CD8-positive, alpha-beta memory T cell (primary cell): Measurements from ENCODE around the gene GMDS. TPM values are rescaled to one million over a fixed set of nuclear protein-coding genes. Genes with fewer than 3 reads are reported as not detected.

Experiments used
- CTCF ChIA-PET: fragments of 350-600 bp; sonication (Branson Sonifier 250); formaldehyde crosslinking; loops from one replicate; lab custom pipeline; 2021; ENCODE audit warnings: antibody characterized with exemption; lab: Charles Lee
- POLR2A ChIA-PET: fragments of 350-600 bp; sonication (Branson Sonifier 250); formaldehyde crosslinking; loops from one replicate; lab custom pipeline; 2021; ENCODE audit warnings: antibody characterized with exemption; lab: Charles Lee
- DNase-seq, 5 donors: peaks; one replicate each; pipeline versions ENCODE4 v3.0.0 to v3.0.0-alpha.2; 2020 to 2022; ENCODE audit warnings: mixed read lengths in 1 of 5
- H3K27ac ChIP-seq: one replicate; pipeline ENCODE4 v1.7.0; 2013; ENCODE audit warnings: low read depth, mild to moderate bottlenecking, low read length, moderate library complexity
- H3K27me3 ChIP-seq: 2 replicates; pipeline ENCODE4 v1.7.0; 2013; ENCODE audit warnings: low read length, mild to moderate bottlenecking; ENCODE audit not compliant: insufficient read depth, poor library complexity, severe bottlenecking
- H3K36me3 ChIP-seq: 2 replicates; pipeline ENCODE4 v1.7.0; 2013; ENCODE audit warnings: mild to moderate bottlenecking, low read length, moderate library complexity; ENCODE audit not compliant: insufficient read depth
- H3K4me1 ChIP-seq: 2 replicates; pipeline ENCODE4 v1.7.0; 2013; ENCODE audit warnings: mild to moderate bottlenecking, low read length, moderate library complexity; ENCODE audit not compliant: insufficient read depth
- H3K4me3 ChIP-seq: 2 replicates; pipeline ENCODE4 v1.7.0; 2013; ENCODE audit warnings: mild to moderate bottlenecking, low read length
- H3K9me3 ChIP-seq: 2 replicates; pipeline ENCODE4 v1.7.0; 2013; ENCODE audit warnings: mild to moderate bottlenecking, low read length
- H3K27ac Mint-ChIP-seq, 8 donors: one replicate each; pipeline ENCODE4 v1.8.0; 2020 to 2021; ENCODE audit warnings: mixed read lengths in 8 of 8, mild to moderate bottlenecking in 6 of 8, inconsistent platforms in 3 of 8, moderate library complexity in 3 of 8
- H3K27me3 Mint-ChIP-seq, 2 donors: one replicate each; pipeline ENCODE4 v1.8.0; 2020 to 2021; ENCODE audit warnings: mixed read lengths in 2 of 2, mild to moderate bottlenecking in 1 of 2, moderate library complexity in 1 of 2
- H3K36me3 Mint-ChIP-seq, 3 donors: one replicate each; pipeline ENCODE4 v1.8.0; 2020 to 2021; ENCODE audit warnings: mixed read lengths in 3 of 3, inconsistent platforms in 1 of 3, mild to moderate bottlenecking in 1 of 3
- H3K4me1 Mint-ChIP-seq, 3 donors: one replicate each; pipeline ENCODE4 v1.8.0; 2020 to 2021; ENCODE audit warnings: mixed read lengths in 3 of 3, inconsistent platforms in 1 of 3, mild to moderate bottlenecking in 1 of 3
- H3K4me3 Mint-ChIP-seq, 7 donors: one replicate each; pipeline ENCODE4 v1.8.0; 2020 to 2021; ENCODE audit warnings: mixed read lengths in 7 of 7, mild to moderate bottlenecking in 6 of 7, moderate library complexity in 4 of 7, inconsistent platforms in 2 of 7
- H3K9me3 Mint-ChIP-seq, 5 donors: one replicate each; pipeline ENCODE4 v1.8.0; 2020 to 2022; ENCODE audit warnings: mixed read lengths in 5 of 5, mild to moderate bottlenecking in 3 of 5, moderate library complexity in 2 of 5, inconsistent platforms in 1 of 5
- polyA plus RNA-seq: library from polyadenylated mRNA; unstranded; fragments of 300-500 nt; fragmentation: Illumina TruSeq; gene quantifications from one replicate; pipeline ENCODE4 v1.2.3, GENCODE V29; 2021
- total RNA-seq, 2 experiments: library from RNA; stranded (reverse); gene quantifications; one replicate each; pipeline ENCODE4 v1.2.3, GENCODE V29; 2021

The GMDS gene
- total and polyA plus RNA-seq, 3 experiments from 2014 or later: 16.4 to 33.4 (median 28.6) TPM

DNA sequence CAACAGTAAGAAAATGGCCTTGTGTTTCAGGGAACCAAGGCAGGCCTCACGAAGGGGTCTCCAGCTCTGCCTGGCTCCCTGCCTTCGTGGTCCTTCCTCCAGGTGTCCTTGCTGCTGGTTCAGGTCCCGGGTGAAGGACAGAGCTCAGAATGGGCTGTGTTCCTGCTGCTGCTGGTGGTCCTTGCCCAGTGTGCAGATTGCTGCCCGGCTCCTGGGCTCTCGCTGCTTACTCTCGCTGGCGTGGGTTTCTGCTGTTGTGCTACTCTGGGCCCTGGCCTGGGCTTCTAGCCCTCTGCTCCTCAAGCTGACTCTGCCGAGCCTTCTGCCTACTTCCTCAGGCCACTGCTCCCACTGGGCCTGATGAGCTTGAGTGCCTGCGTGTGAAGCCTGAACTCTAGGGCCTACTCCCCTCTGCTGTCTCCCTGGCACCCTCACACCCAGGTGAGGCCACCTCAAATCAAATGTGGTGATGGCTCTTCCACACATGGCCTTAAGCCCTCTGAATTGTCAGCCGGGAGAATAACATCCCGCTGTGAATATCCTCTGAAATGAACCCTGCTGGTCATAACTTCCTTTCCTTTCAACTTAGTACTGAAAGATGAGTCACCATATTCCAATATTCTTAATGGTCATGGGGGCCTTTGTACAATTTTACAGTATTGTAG, 464.1 kb downstream of the GMDS start:
- Mint-ChIP-seq H3K27ac (no peak overlapping the region), H3K27me3 (no peaks in the 10 kb centered on the region), H3K36me3 (peaks cover 0 to 12% (median 0%) of the 10 kb centered on the region in 3 donors), H3K9me3 (no peaks in the 10 kb centered on the region), H3K4me3 (no peak overlapping the region), H3K4me1 (peaks cover 0 to 6% (median under 1%) of the 10 kb centered on the region in 3 donors)
- H3K27me3 ChIP-seq: no peaks in the 10 kb centered on the region
- H3K4me1 ChIP-seq: no peaks in the 10 kb centered on the region
- no peak overlapping the region for H3K4me3 ChIP-seq
- DNase-seq: no peak
- no peak overlapping the region for H3K27ac ChIP-seq
- ChIA-PET POLR2A (no interaction called here), CTCF (interaction anchor here (1.8 kb wide), 1 partner anchor 8 kb away, joined by 4 read pairs; no protein-coding TSS in a partner anchor)
- H3K9me3 ChIP-seq: no peaks in the 10 kb centered on the region
- no peaks in the 10 kb centered on the region for H3K36me3 ChIP-seq

GRCh38 chr6:1780251-1780867, 465.0 kb downstream of the GMDS start:
- H3K4me3 ChIP-seq: no peak overlapping the region
- H3K9me3 Mint-ChIP-seq: no peaks in the 10 kb centered on the region

GRCh38 chr6:1778686-1779235, 466.6 kb downstream of the GMDS start:
- peak overlapping the region in 1 of 8 donors; percentile 31 for H3K27ac Mint-ChIP-seq
- H3K27me3 Mint-ChIP-seq: no peaks in the 10 kb centered on the region
- no peak overlapping the region for H3K27ac ChIP-seq
- CTCF ChIA-PET: no interaction called here
- peaks cover 10 to 15% (median 11%) of the 10 kb centered on the region in 3 donors for H3K4me1 Mint-ChIP-seq
- no peaks in the 10 kb centered on the region for H3K9me3 Mint-ChIP-seq
- H3K36me3 Mint-ChIP-seq: peaks cover 0 to 7% (median 0%) of the 10 kb centered on the region in 3 donors
- H3K36me3 ChIP-seq: no peaks in the 10 kb centered on the region
- no peak overlapping the region for H3K4me3 ChIP-seq
- no peak for DNase-seq
- no peak overlapping the region for H3K4me3 Mint-ChIP-seq
- H3K4me1 ChIP-seq: peaks cover 8% of the 10 kb centered on the region
- POLR2A ChIA-PET: no interaction called here
- no peaks in the 10 kb centered on the region for H3K9me3 ChIP-seq
- no peaks in the 10 kb centered on the region for H3K27me3 ChIP-seq

More at GRCh38 chr6:1780251-1780867, 465.0 kb downstream of the GMDS start:
- no peaks in the 10 kb centered on the region for H3K27me3 Mint-ChIP-seq
- Histone ChIP-seq H3K36me3 (no peaks in the 10 kb centered on the region), H3K4me1 (no peaks in the 10 kb centered on the region), H3K27me3 (no peaks in the 10 kb centered on the region), H3K27ac (no peak overlapping the region), H3K9me3 (no peaks in the 10 kb centered on the region)
- no peak for DNase-seq
- H3K4me3 Mint-ChIP-seq: no peak overlapping the region
- ChIA-PET POLR2A (no interaction called here), CTCF (interaction anchor here (1.8 kb wide), 1 partner anchor 9 kb away, joined by 4 read pairs; no protein-coding TSS in a partner anchor)
- no peaks in the 10 kb centered on the region for H3K4me1 Mint-ChIP-seq
- H3K27ac Mint-ChIP-seq: no peak overlapping the region
- H3K36me3 Mint-ChIP-seq: peaks cover 0 to 9% (median 0%) of the 10 kb centered on the region in 3 donors

- Histone ChIP-seq H3K36me3 (no peaks in the 10 kb centered on the region), H3K4me3 (no peak overlapping the region), H3K27ac (no peak overlapping the region), H3K4me1 (peaks cover 14% of the 10 kb centered on the region), H3K9me3 (no peaks in the 10 kb centered on the region), H3K27me3 (no peaks in the 10 kb centered on the region)
- CTCF ChIA-PET: no interaction called here
- DNase-seq: no peak
- peak overlapping the region in 1 of 8 donors; percentile 31 for H3K27ac Mint-ChIP-seq
- POLR2A ChIA-PET: no interaction called here
- H3K4me1 Mint-ChIP-seq: peaks cover 16 to 22% (median 18%) of the 10 kb centered on the region in 3 donors
- no peaks in the 10 kb centered on the region for H3K9me3 Mint-ChIP-seq
- H3K27me3 Mint-ChIP-seq: no peaks in the 10 kb centered on the region
- H3K36me3 Mint-ChIP-seq: peaks cover 0 to 7% (median 0%) of the 10 kb centered on the region in 3 donors
- no peak overlapping the region for H3K4me3 Mint-ChIP-seq
Observed at GRCh38 chr6:1777921-1778685, 467.3 kb downstream of the GMDS start.

GRCh38 chr6:1775441-1775840, 470.0 kb downstream of the GMDS start:
- Mint-ChIP-seq H3K9me3 (no peaks in the 10 kb centered on the region), H3K27me3 (no peaks in the 10 kb centered on the region), H3K36me3 (peaks cover 0 to 5% (median 0%) of the 10 kb centered on the region in 3 donors), H3K27ac (no peak overlapping the region), H3K4me3 (no peak overlapping the region), H3K4me1 (peaks cover 30 to 46% (median 43%) of the 10 kb centered on the region in 3 donors)
- no peaks in the 10 kb centered on the region for H3K9me3 ChIP-seq
- H3K27ac ChIP-seq: no peak overlapping the region
- no peak for DNase-seq
- H3K36me3 ChIP-seq: no peaks in the 10 kb centered on the region
- no peak overlapping the region for H3K4me3 ChIP-seq
- ChIA-PET POLR2A (no interaction called here), CTCF (no interaction called here)
- H3K27me3 ChIP-seq: no peaks in the 10 kb centered on the region
- peaks cover 18% of the 10 kb centered on the region for H3K4me1 ChIP-seq

DNA sequence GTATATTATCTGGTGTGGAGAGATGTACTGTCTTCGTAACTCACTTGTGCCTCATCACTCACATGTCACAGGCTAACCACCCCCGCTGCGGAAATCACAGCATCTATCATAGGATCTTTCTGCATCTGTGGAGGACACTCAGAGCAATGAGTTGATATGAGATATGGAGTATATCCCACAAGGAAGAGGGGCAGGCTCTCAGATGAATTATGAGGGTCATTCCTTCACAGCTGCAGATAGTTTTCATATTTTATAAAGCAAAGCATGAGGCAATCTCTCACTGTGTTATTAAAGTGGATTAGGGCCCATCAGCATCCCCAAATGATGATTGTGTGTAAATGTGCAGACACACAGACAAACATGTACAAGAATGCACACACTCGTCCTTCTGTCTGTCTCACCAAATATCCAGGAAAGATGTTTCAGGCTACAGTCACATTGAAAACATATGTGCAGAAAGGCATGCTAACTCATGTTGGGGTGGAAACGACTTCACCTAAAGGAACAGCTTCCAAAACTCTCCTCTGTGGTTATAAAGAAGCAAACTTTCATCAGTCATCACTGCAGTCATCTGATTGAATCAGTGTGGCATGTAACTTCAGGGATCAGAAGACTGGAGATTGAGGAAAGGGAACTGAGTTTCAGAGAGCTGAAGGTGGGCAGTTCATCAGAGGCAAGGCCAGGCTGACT, 471.0 kb downstream of the GMDS start:
- H3K4me1 ChIP-seq: peaks cover 18% of the 10 kb centered on the region
- no peaks in the 10 kb centered on the region for H3K9me3 Mint-ChIP-seq
- H3K27me3 ChIP-seq: no peaks in the 10 kb centered on the region
- DNase-seq: no peak
- ChIA-PET POLR2A (no interaction called here), CTCF (no interaction called here)
- no peak overlapping the region for H3K4me3 ChIP-seq
- peak overlapping the region in 1 of 8 donors; percentile 57 for H3K27ac Mint-ChIP-seq
- no peaks in the 10 kb centered on the region for H3K9me3 ChIP-seq
- peaks cover 37 to 55% (median 51%) of the 10 kb centered on the region in 3 donors for H3K4me1 Mint-ChIP-seq
- H3K36me3 Mint-ChIP-seq: peaks cover 0 to 5% (median 0%) of the 10 kb centered on the region in 3 donors
- no peaks in the 10 kb centered on the region for H3K36me3 ChIP-seq
- no peaks in the 10 kb centered on the region for H3K27me3 Mint-ChIP-seq
- H3K27ac ChIP-seq: no peak overlapping the region
- H3K4me3 Mint-ChIP-seq: peak overlapping the region in 2 of 7 donors; percentile 4 to 7

DNA sequence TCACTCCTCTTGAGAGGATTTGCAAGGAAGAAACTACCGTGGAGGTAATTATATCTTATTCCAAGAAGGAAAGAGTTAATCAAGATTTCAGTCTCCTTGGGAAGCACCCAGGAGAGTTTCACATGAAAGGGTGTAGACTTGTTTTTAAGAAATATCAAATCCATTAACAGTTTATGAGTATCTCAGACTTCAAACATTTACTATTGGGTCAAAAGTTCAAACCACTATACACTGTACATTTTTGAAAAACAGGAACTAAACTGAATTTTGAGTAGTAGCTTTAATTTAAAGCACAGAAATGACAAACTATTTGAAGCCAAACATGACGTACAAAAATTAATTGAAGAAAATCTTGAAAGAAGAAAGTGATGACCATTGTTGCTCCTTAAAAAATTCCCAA, 471.7 kb downstream of the GMDS start:
- H3K4me1 Mint-ChIP-seq: peaks cover 40 to 60% (median 57%) of the 10 kb centered on the region in 3 donors
- CTCF ChIA-PET: no interaction called here
- peaks cover 18% of the 10 kb centered on the region for H3K4me1 ChIP-seq

More for the DNA sequence above, 471.7 kb downstream of the GMDS start:
- no peak overlapping the region for H3K27ac ChIP-seq
- no peaks in the 10 kb centered on the region for H3K9me3 Mint-ChIP-seq
- H3K36me3 ChIP-seq: no peaks in the 10 kb centered on the region
- no peaks in the 10 kb centered on the region for H3K27me3 ChIP-seq
- no peaks in the 10 kb centered on the region for H3K9me3 ChIP-seq
- DNase-seq: no peak
- H3K36me3 Mint-ChIP-seq: peaks cover 0 to 5% (median 0%) of the 10 kb centered on the region in 3 donors
- no peaks in the 10 kb centered on the region for H3K27me3 Mint-ChIP-seq
- peak overlapping the region in 1 of 8 donors; percentile 57 for H3K27ac Mint-ChIP-seq
- POLR2A ChIA-PET: no interaction called here
- no peak overlapping the region for H3K4me3 ChIP-seq
- H3K4me3 Mint-ChIP-seq: peak overlapping the region in 1 of 7 donors; percentile 4
